GM19372 (cell line): ENCODE results near the gene C10orf105.

Source experiments
- ATAC-seq: cut with Tn5 transposase; IDR thresholded peaks from one replicate; pipeline ENCODE4 v1.9.1; 2021; ENCODE audit warnings: mild to moderate bottlenecking, low read depth, moderate library complexity; ENCODE audit not compliant: unreplicated experiment

C10orf105 gene

GRCh38 chr10:71740069-71740653 lies 20.6 kb upstream of the C10orf105 start:
- no peak for ATAC-seq

DNA sequence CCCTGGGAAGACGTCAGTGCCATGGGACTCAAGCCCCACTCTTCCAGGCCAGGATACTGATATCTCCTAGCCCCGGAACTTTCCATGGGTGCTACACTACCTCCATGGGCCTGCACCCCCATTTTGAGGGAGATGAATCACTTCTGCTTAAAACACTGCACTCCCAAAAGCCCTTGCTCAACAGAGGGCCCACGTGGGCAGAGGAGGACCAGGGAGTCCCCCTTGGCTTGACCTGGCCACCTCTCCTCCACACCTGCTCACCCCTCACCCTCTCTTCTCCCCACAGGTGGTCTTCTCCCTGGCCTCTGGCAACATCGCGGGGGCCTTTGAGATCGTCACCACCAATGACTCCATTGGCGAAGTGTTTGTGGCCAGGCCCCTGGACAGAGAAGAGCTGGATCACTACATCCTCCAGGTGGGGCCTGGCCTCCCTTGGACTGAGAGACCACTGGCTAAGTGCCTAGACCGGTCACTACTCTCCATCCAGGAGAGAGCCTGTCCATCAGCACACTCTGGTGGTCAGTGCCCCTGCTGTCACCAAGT lies 19.9 kb upstream of the C10orf105 start:
- ATAC-seq: no peak

GRCh38 chr10:71737834-71738197 lies 18.2 kb upstream of the C10orf105 start:
- ATAC-seq: no peak

DNA sequence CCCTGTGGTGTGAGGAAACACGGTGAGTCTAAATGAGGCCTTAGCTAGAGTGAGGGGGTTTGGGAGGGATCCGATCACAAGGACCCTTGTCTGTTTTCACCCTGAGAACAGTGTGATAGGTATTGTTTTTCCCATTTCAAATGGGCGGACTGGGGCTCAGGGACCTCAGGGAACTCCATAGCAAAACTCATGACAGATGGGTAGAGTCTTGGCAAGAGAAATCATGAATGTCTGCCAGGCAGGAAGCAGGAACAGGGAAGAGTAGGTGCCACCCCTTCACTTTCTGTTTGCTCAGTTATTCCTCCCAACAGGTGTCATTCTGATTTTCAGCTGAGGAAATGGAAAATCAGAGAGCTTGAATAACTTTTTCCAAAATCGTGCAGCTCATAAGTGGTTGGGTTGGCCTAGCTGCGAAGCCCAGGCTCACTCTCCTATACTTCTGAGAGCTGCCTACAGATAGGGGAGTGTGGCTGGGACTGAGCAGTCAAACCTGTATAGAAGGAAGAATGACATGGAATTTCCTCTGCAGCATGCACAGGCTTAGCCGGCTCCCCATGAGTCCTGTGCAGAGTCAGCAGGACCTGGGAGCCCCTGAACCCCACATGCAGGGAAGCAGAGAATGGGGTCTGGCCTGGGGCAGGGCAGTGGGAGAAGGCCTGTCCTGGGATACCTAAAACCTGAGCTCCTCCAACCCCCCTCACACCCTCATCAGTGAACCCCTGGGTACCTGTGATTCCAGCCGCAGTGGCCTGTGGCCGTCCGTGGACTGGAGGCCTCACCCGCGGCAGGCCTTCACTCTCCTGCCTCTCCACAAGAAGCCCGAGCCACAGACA lies 17.6 kb upstream of the C10orf105 start:
- ATAC-seq: no peak

DNA sequence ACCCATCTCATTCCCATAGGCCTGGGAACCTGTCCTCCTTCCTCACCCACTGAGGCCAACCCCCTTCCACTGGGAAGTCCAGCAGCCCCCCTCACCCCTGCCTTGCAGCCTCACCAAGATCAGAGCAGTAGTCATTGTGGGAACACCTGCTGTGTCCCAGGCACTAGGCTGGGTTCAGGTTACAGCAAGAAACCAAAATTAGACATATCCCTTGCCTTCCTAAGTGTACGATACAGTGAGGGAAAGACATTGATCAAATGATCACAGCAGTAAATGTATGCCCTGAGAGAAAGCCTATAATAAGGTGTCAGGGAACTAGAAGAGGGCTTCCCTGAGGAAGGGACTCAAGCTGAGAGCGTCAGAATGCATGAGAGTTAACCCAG lies 17.0 kb upstream of the C10orf105 start:
- ATAC-seq: no peak

- ATAC-seq: no peak
These were observed 16.4 kb upstream of the C10orf105 start for GRCh38 chr10:71735709-71736569.

DNA sequence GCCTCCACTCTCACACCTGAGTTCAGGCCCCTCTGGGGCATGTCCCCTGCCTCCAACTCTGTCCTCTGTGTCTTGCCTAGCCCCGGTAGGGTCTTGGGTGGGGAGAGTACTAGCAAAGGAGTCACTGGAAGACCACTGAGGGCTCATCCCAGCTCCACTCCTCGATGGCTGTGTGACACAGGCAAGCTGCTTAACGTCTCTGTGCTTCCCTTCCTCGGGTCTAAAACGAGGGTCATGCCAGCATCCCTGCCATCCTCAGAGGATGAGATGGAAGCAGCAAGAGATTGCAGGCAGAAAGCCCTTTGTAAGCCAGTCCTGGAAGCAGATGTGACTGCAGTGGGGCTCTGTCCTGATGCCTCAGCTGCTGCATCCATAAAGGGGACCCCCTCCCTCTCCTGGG lies 15.2 kb upstream of the C10orf105 start:
- no peak for ATAC-seq

- ATAC-seq: no peak
These were observed 12.2 kb upstream of the C10orf105 start for GRCh38 chr10:71731791-71732190.

GRCh38 chr10:71729161-71729636 lies 9.6 kb upstream of the C10orf105 start:
- ATAC-seq: no peak

GRCh38 chr10:71727738-71728737 lies 8.5 kb upstream of the C10orf105 start:
- peak; percentile 60 for ATAC-seq

DNA sequence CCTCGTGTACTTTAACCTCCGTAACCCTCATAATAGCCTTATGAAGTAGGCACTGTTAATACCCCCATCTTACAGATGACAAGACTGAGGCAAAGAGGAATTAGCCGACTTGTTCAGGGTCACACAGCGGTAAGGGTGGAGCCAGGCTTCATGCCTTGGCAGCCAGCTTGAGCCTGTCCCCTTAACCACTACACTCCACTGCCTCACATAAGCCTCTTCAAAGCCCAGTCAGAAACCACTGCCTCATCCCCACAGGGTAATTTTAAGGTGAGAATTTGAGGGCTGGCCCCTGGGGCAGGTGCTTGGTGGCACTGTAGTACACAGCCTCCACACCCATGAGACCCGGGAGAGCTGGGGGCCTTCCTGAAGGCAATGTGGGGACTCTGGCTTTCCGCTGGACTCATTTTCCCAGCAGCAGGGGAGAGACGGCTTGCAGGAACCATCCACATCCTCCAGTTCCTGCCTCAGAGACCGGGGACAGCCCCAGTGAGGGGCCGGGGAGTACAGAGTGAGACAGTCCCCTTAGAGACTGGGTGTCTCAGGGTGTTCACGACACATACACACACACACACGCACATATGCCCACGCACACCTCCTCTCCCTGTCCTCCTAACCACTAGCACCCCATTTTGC lies 7.6 kb upstream of the C10orf105 start:
- peak; percentile 54 for ATAC-seq

- no peak for ATAC-seq
These were observed 7.1 kb upstream of the C10orf105 start for GRCh38 chr10:71726580-71727104.

GRCh38 chr10:71725998-71726579 lies 6.5 kb upstream of the C10orf105 start:
- ATAC-seq: no peak

DNA sequence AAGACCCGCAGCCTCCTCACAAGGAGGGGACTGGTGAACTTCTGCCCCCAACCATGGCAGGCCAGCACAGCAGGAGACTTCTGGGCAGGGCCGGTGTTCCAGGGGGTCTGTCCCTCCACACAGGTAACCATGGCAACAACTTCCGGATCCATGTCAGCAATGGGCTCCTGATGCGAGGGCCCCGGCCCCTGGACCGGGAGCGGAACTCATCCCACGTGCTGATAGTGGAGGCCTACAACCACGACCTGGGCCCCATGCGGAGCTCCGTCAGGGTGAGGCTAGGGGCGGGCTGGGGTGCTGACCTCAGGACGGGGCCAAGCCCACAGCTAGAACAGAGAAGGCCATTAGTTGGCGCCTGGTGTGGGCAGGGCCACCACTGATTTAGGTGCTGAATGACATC lies 5.7 kb upstream of the C10orf105 start:
- ATAC-seq: no peak

DNA sequence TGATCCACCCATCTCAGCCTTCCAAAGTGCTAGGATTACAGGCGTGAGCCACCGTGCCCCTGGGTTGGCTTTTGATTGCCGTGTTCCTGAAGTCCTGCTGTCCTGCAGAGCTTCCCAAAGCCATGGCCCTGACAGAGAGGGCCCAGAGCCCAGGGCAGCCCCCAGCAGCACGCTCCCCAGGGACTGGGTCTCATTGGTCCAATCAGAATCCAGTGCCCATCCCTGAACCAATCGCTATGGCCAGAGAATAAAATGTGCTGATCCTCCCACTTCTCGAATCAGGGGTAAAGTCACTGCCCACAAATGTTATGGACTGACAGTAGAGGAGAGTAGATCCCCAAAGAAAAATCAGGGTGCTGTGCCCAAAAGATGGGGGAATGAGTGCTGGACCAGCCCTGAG lies 5.0 kb upstream of the C10orf105 start:
- ATAC-seq: no peak

- ATAC-seq: no peak
These were observed 3.7 kb upstream of the C10orf105 start for GRCh38 chr10:71723311-71723710.

GRCh38 chr10:71722849-71723248 lies 3.3 kb upstream of the C10orf105 start:
- ATAC-seq: no peak

GRCh38 chr10:71721313-71721712 lies 1.7 kb upstream of the C10orf105 start:
- no peak for ATAC-seq

GRCh38 chr10:71720288-71720687 lies 710 bp upstream of the C10orf105 start:
- no peak for ATAC-seq
